ENCODE results near the gene NFATC1.

DNA sequence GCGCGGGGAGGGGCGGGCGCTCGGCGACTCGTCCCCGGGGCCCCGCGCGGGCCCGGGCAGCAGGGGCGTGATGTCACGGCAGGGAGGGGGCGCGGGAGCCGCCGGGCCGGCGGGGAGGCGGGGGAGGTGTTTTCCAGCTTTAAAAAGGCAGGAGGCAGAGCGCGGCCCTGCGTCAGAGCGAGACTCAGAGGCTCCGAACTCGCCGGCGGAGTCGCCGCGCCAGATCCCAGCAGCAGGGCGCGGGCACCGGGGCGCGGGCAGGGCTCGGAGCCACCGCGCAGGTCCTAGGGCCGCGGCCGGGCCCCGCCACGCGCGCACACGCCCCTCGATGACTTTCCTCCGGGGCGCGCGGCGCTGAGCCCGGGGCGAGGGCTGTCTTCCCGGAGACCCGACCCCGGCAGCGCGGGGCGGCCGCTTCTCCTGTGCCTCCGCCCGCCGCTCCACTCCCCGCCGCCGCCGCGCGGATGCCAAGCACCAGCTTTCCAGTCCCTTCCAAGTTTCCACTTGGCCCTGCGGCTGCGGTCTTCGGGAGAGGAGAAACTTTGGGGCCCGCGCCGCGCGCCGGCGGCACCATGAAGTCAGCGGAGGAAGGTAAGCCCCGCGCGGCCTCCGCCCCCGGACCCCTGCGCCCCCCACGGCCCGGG is at the start of gene NFATC1:
- TF ChIP-seq, protein P1, sequence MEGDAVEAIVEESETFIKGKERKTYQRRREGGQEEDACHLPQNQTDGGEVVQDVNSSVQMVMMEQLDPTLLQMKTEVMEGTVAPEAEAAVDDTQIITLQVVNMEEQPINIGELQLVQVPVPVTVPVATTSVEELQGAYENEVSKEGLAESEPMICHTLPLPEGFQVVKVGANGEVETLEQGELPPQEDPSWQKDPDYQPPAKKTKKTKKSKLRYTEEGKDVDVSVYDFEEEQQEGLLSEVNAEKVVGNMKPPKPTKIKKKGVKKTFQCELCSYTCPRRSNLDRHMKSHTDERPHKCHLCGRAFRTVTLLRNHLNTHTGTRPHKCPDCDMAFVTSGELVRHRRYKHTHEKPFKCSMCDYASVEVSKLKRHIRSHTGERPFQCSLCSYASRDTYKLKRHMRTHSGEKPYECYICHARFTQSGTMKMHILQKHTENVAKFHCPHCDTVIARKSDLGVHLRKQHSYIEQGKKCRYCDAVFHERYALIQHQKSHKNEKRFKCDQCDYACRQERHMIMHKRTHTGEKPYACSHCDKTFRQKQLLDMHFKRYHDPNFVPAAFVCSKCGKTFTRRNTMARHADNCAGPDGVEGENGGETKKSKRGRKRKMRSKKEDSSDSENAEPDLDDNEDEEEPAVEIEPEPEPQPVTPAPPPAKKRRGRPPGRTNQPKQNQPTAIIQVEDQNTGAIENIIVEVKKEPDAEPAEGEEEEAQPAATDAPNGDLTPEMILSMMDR (IDR thresholded peaks at IDR 0.05; ENCODE audit: low read depth, low read length, poor library complexity, severe bottlenecking), result no peak
- TF ChIP-seq EZH2phosphoT487 (IDR thresholded peaks at IDR 0.05; ENCODE audit: borderline replicate concordance, low read length), result no peak
